Prostate gland (tissue), 2 donors: ENCODE measurements around the gene AGPAT1. TPM values are rescaled to one million over a fixed set of nuclear protein-coding genes. Genes with fewer than 3 reads are reported as not detected.

Experiments
- DNase-seq: peaks from one replicate; pipeline ENCODE4 v3.0.0-alpha.2; 2019; ENCODE audit warnings: low spot score
- H3K27ac ChIP-seq, 2 donors: fragments of 200-600 bp; sonication (generic); 2 replicates each; pipeline ENCODE4 v1.5.1; 2017 to 2019
- H3K27me3 ChIP-seq: fragments of 200-600 bp; sonication (generic); replicated peaks from 2 replicates; pipeline ENCODE4 v1.5.1; 2019; ENCODE audit not compliant: insufficient read depth
- H3K36me3 ChIP-seq, 2 donors: fragments of 200-600 bp; sonication (generic); 1 replicate in 1 of 2; 2 replicates in 1 of 2; pipeline versions ENCODE4 v1.5.1 to v1.8.1; 2017 to 2019
- H3K4me1 ChIP-seq: fragments of 200-600 bp; sonication (generic); replicated peaks from 2 replicates; pipeline ENCODE4 v1.5.1; 2019
- H3K4me3 ChIP-seq, 2 donors: fragments of 200-600 bp; sonication (generic); 2 replicates each; pipeline ENCODE4 v1.5.1; 2017 to 2019
- H3K9me3 ChIP-seq: fragments of 200-600 bp; sonication (generic); 2 replicates; pipeline ENCODE4 v1.5.1; 2017
- CTCF ChIP-seq, 4 experiments: fragments of 200-600 bp in 2 of 4; fragments of 450-650 bp in 2 of 4; sonication (generic) in 2 of 4; IDR thresholded peaks; 1 replicate in 3 of 4; 2 replicates in 1 of 4; pipeline ENCODE4 v1.5.1; 2016 to 2019; ENCODE audit warnings: antibody characterized with exemption in 4 of 4, mild to moderate bottlenecking in 2 of 4, moderate library complexity in 2 of 4
- POLR2A ChIP-seq: fragments of 450-650 bp; IDR thresholded peaks from one replicate; pipeline ENCODE4 v1.6.1; 2016; ENCODE audit warnings: antibody characterized with exemption, mild to moderate bottlenecking
- POLR2AphosphoS5 ChIP-seq: sonication (generic); formaldehyde crosslinking; IDR thresholded peaks from one replicate; pipeline ENCODE4 v1.6.1; 2017; ENCODE audit warnings: antibody characterized with exemption
- WGBS: methylation state at CpG from one replicate; pipeline ENCODE4 v1.1.5; 2018; 5-methylcytosine and 5-hydroxymethylcytosine counted together
- intact Hi-C: fragments of 100-400 bp; cut with DNase I; formaldehyde crosslinking; loops from one replicate; pipeline ENCODE4 v1.14.2; 2022
- total RNA-seq, 2 donors: library from RNA; depleted of rRNA; stranded (reverse); fragments of >200 nt; gene quantifications; one replicate each; pipeline ENCODE4 v1.1.0, GENCODE V29; 2016

The AGPAT1 gene
- total RNA-seq, 2 donors from 2014 or later = 52.6 to 113 TPM

- H3K9me3 ChIP-seq = no peaks in the 10 kb centered on the region
- TF ChIP-seq POLR2A = no peak
- H3K27ac ChIP-seq = no peak overlapping the region
- no peak overlapping the region for H3K4me3 ChIP-seq
- no peaks in the 10 kb centered on the region for H3K36me3 ChIP-seq
- DNase-seq = no peak
- intact Hi-C loops = no loop called here
- no peaks in the 10 kb centered on the region for H3K27me3 ChIP-seq
- H3K4me1 ChIP-seq = no peaks in the 10 kb centered on the region
- WGBS = 88% methylated on average over 1 of the region's 1 CpG
These were observed 33.1 kb upstream of the AGPAT1 start for GRCh38 chr6:32208996-32209395.

- no peak for DNase-seq
- TF ChIP-seq CTCF (IDR thresholded peaks at IDR 0.05) (no peak), POLR2A (no peak)
- Histone ChIP-seq H3K27me3 (no peaks in the 10 kb centered on the region), H3K4me1 (no peaks in the 10 kb centered on the region), H3K27ac (no peak overlapping the region), H3K4me3 (no peak overlapping the region), H3K9me3 (no peaks in the 10 kb centered on the region), H3K36me3 (no peaks in the 10 kb centered on the region)
- WGBS = 82% methylated on average over 3 of the region's 3 CpGs
- intact Hi-C loops = no loop called here
These were observed 28.4 kb upstream of the AGPAT1 start for GRCh38 chr6:32204268-32204715.

- H3K4me3 ChIP-seq = no peak overlapping the region
- 84% methylated on average over 9 of the region's 9 CpGs for WGBS
- intact Hi-C loops = no loop called here
- DNase-seq = no peak
- H3K36me3 ChIP-seq = no peaks in the 10 kb centered on the region
- no peaks in the 10 kb centered on the region for H3K4me1 ChIP-seq
- H3K27me3 ChIP-seq = no peaks in the 10 kb centered on the region
- TF ChIP-seq POLR2AphosphoS5 (no peak), CTCF (IDR thresholded peaks at IDR 0.05) (no peak), POLR2A (no peak)
- no peak overlapping the region for H3K27ac ChIP-seq
- H3K9me3 ChIP-seq = no peaks in the 10 kb centered on the region
These were observed 27.8 kb upstream of the AGPAT1 start for GRCh38 chr6:32203426-32204267.

GRCh38 chr6:32202186-32202585, 26.3 kb upstream of the AGPAT1 start:
- Histone ChIP-seq H3K36me3 (no peaks in the 10 kb centered on the region), H3K9me3 (no peaks in the 10 kb centered on the region), H3K4me3 (no peak overlapping the region), H3K27ac (no peak overlapping the region), H3K4me1 (no peaks in the 10 kb centered on the region), H3K27me3 (no peaks in the 10 kb centered on the region)
- TF ChIP-seq POLR2AphosphoS5 (no peak), CTCF (IDR thresholded peaks at IDR 0.05) (no peak), POLR2A (no peak)
- 81% methylated on average over 9 of the region's 9 CpGs for WGBS
- intact Hi-C loops = no loop called here
- no peak for DNase-seq

- H3K9me3 ChIP-seq = no peaks in the 10 kb centered on the region
- H3K27me3 ChIP-seq = no peaks in the 10 kb centered on the region
- intact Hi-C loops = no loop called here
- H3K36me3 ChIP-seq = no peaks in the 10 kb centered on the region
- H3K4me1 ChIP-seq = no peaks in the 10 kb centered on the region
- H3K27ac ChIP-seq = no peak overlapping the region
- DNase-seq = no peak
- H3K4me3 ChIP-seq = no peak overlapping the region
- TF ChIP-seq POLR2AphosphoS5 (no peak), POLR2A (no peak), CTCF (IDR thresholded peaks at IDR 0.05) (no peak)
- 92% methylated on average over 13 of the region's 13 CpGs for WGBS
These were observed 25.0 kb upstream of the AGPAT1 start for GRCh38 chr6:32200711-32201475.
